DMS 273 (cell line): Measurements from ENCODE around the gene XRCC3.

Source experiments
- DNase-seq: peaks from one replicate; lab custom pipeline; 2025; ENCODE audit not compliant: unreplicated experiment; lab: John Stamatoyannopoulos, UW

Gene XRCC3

DNA sequence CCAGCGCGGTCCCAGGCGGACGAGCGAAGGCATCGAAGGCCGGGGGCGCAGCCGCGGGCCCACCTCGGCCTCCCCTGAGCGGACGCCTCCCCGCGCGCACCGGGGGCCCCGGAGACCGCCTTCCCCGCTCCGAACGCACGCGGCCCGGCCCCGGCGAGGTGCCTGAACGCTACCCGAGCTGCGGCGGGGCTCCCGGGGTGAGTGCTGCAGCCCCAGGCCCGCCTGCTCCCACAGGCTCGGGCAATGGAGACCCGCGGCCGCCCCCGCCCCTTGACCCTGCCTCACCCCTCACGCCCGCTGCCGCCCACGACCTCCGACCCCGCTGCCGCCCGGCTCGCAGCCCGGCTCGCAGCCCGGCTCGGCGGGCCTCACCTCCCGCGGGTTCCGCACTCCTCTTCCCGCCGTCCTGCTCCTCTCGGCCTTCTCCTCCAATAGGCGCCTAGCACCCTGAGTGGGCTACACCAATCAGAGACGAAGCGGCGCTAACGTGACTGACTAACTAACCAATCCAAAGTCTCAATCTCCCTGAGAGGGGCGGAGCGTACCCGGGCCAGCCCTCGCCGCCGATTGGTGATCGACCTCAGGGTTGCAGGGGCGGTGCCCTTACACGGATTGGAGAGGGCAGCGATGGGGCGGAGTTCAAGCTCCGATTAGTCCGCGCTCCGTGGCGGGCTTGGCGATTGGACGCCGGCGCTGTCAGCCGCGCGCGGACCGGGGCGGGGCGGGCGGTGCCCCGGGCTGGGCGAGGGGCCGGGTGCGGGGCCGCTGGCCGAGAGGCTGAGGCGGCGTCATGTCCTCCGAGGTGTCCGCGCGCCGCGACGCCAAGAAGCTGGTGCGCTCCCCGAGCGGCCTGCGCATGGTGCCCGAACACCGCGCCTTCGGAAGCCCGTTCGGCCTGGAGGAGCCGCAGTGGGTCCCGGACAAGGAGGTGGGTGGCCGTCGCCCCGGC, at the start of gene XRCC3, which contains the start of gene ZFYVE21:
Gene XRCC3, minus strand, starts transcription at position 400 of the 949 bp plus-strand sequence. CDS start 4,364 bp downstream, outside the sequence.
Gene ZFYVE21, plus strand, starts transcription at position 759 of the 949 bp plus-strand sequence. Its CDS starts 32 bp downstream, at position 791.
- peak; percentile 100 for DNase-seq

DNA sequence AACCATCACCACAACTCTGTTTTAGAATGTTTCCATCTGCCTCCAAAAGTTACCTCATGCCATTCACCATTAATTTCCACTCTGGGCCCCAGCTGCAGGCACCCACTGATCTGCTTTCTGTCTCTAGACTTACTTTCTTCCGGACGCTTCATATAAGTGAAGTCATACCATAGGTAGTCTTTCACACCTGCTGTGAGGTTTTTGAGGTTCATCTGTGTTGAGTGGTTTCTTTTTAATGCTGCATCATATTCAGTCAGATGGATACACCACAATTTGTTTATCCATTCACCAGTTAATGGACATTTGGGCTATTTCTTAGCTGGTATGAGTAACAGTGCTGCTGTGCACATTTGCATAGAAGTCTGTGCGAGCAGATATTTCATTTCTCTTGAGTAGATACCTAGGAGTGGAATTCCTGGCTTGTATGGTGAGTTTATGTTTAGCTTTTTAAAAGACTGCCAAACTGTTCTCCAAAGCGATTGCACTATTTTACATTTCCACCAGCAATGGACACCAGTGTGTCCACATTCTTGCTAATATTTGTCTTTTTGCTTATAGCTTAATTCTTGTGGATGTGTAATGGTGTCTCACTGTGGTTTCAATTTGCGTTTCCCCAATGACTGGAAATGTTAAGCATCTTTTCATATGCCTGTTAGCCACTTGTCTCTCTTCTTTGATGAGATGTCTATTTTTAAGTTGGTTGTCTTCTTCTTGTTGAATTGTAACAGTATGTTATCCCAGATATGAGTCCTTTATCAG, 48.7 kb upstream of the XRCC3 start:
- no peak for DNase-seq

DNA sequence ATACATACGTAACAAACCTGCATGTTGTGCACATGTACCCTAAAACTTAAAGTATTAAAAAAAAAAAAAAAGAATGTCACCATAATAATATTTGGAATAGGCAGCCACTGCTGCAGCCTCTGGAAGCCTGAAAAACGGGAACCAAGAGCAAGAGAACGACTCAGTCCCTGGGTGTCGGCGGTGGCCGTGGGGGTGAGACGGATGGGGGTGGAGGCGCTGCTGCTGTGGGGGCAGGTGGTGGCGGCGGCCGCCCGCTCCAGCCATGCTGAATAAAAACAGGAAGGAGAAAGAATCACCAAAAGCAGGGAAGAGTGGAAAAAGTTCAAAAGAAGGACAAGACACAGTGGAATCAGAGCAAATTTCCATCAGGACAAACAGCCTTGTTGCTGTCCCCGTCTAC, 47.3 kb upstream of the XRCC3 start:
- DNase-seq = no peak

DNA sequence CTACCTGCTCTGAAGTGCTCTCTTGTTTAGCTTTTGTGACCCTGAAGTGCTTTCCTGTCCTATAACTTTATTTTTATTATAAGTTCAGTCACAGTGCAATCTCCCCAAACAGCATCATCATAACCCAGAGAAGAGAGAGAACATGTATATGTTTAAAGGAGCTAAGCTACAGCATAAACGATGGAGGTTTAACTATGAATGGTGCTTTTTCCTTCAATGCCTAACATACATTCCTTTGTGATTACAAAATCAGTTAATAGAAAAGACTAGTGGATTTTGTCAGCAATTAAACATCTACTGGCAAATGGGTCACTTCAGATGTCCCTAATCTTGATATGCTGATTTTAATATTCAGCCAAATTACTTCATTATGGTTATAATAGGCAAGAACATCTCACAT, 46.8 kb upstream of the XRCC3 start:
- DNase-seq = no peak

DNA sequence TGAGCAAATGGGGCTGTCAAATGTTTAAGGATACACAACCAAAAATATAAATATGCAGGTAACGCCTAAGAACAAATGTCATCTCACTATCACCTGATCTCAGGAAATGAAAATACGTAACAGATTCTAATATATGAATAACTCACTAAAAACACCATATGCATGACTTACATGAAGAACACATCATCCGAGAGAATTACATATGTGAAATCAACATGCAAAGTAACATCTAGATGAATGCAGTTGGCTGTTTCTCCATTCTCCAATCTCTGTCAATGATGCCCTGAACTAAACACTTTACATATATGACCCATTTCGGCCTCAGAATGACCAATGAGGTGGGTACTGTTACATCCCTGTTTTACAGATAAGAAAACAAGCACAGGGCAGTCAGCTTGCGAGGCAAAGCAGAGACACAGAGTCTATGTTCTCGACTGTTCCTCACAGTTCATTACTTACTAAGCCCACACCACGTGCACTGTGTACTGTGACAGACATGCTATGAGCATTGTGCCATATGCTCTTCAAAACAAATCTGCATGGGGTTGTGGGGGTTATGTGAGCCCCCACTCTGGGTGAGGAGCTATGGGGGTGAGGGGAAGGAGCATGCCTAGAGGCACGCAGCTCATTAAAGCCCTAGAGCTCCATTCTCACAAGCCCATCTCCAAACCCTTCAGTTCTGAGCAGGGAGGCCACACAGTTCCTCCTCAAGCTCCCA, 43.0 kb upstream of the XRCC3 start:
- no peak for DNase-seq

DNA sequence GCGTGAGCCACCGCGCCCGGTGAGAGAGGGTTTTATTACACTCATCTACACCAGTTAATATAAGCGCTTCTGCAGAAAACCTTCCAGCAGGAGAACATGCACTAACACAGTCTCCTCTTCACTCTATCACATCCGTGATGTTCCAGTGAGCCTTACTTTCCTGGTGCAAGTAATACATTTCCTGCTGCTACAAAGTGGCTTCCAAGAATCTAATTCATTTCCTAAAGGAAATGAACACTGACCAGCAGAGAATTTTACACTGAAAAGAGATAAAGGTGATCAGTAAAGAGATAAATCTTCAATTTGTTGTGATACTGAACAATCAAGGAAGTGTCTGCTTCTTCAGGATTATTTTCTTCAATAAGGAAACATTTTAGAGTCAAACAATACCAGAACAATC, 39.8 kb upstream of the XRCC3 start:
- DNase-seq = no peak

DNA sequence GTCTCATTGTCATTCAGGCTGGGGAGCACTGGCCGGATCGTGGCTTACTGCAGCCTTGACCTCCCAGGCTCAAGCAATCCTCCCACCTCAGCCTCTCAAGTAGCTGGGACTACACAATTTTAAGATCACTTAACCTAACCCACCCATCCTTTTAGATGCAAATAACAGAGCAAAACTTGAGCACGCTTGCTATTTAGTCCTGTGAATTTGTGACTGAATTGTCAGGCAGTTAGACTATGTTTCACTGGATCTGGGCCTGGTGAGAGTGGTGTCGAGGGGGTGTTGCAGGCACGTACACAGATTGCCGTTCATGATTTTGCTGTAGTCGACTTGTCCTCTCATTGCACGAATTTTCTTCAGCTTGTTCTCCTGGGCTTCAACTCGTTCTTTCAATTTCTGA, 38.5 kb upstream of the XRCC3 start:
- no peak for DNase-seq

DNA sequence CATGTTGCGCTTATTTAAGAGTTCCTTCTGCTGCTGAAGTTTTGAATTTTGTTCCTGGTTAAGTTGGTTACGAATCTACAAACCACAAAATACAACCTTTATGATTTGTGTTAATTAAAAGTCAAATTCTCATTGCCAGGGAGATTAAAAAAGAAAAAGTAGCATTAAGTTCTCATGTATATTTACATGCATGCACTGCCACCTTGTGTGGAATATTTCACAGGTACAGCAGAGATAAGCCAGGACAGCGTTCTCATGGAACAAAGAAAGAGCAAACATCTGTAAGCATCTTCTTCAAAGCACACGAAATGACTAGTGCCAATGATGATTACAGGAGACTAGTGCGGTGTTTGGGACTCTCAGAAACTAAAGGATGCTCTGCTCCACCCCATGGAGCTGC, 34.6 kb upstream of the XRCC3 start:
- no peak for DNase-seq

DNA sequence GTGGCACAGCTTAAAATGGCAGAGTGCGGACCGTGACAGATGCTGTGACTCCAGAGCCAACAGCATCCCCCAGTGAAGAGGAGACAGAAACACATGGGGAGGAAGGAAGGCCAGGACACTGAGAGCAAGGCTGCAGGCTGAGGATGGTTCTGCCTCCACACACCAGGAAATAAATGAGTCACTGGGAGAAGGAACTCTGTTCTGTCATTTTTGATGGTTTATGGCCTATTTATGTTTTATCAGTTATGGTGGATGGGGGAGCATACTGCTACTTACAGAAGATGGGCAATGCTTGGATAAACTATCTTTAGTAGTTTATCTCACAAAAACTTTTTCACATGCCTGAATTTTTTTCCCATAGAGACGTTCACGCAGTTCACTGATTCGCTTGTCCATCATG, 34.2 kb upstream of the XRCC3 start:
- DNase-seq = no peak

DNA sequence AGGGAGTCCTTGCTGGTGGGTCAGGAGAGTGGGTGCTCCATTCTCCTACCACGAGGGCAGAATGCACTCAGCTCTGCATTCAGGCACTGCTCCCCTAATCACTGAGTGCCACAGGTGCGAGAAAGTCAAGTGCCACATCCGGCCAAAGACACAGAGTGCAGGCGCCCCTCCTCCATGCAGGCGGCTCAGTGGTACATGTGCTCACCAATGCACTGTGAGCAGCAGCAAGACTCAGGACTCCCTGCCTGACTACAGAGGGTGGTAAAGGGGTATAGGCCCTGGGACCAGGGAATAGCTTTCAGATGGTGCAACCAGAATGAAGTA, 33.2 kb upstream of the XRCC3 start:
- no peak for DNase-seq

DNA sequence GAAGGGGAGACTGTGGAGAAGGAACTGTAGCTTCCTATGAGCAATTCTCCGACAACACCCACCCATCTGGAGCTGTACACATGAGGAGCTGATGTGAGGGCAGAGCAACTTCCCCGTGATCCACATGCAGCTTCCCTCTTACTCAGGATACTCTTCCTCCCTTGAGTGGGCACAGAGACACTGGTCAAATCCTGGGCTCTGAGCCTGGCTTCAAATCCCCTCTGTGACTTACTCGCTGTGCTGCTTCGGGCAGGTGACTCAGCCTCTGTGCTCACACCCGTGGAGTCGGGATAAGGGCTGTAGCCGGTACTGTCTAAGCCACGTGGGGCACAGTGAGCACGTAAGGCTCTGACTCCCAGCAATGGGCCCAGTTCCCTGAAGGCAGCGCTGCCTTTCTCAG, 31.4 kb upstream of the XRCC3 start:
- no peak for DNase-seq

DNA sequence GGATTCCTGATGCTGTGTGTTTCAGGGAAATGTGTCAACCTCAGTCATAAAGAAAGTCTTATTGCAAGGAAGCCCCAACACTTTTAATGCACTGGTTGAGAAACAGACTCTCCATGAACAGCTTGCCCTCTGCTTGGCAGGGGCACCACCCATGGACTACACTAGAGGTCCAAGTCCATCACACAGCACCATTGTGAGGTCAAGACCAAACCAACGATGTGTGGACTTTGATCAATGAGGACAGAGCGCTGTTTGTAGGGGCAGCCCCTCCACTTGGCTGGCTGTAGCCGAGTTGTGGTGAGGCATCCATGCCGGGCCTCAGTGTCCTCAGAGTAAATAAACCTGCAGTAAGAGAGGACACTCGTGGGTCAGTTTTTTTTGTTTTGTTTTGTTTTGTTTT, 30.2 kb upstream of the XRCC3 start:
- DNase-seq = no peak

DNA sequence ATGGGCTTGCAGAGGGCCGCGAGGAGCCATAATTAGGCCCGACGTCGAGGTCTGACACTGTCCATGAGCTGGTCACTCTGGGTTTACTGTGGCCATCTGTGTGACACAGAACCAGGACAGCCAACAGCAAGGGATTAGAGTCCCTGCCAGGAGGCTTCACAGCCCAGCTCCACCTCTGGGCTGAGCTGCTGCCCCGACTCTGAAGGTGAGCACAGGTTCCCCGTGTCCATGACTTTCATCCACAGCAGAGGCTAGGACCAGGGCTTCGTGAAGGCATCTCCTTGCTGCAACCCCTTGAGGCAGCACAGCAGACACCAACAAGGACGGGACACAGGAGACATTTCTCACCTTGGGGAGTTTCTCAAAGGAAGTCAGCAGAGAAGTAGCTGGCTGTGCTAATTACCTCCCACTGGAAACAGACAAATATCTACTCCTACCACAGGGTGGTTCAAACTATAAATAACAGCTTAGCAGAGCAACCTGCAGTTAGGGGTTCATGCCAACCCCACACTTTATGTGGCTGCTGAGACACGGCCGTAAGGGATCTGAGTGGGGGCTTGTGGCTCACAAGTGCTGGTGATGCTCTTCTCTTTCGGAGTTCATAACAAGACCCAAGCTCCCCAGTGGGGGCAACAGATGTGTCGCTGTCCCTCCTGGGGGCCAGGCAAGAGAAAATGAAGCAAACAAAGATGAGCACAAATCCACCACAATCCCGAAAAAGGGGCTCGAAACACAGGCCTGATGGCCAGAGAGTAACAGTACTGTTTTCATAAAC, 29.6 kb upstream of the XRCC3 start:
- DNase-seq = no peak

DNA sequence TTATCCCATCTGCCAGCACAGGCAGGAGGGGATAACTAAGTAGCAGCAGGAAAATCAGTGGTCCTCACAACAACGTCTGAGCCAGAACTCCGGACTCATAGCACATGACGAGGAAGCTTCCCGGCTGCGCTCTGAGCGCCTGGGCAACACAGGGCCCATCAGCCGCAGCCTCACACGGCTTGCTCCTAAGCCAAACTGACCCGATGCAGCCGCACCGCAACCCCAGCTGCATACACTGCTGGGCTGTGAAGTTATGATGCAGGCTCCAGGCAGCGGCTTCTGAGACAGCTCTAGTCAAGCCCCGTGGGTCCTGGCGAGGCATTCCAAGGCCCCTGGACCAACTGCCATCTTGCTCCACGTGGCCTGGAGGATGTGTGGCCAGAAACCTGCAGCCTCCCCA, 28.4 kb upstream of the XRCC3 start:
- DNase-seq = no peak

DNA sequence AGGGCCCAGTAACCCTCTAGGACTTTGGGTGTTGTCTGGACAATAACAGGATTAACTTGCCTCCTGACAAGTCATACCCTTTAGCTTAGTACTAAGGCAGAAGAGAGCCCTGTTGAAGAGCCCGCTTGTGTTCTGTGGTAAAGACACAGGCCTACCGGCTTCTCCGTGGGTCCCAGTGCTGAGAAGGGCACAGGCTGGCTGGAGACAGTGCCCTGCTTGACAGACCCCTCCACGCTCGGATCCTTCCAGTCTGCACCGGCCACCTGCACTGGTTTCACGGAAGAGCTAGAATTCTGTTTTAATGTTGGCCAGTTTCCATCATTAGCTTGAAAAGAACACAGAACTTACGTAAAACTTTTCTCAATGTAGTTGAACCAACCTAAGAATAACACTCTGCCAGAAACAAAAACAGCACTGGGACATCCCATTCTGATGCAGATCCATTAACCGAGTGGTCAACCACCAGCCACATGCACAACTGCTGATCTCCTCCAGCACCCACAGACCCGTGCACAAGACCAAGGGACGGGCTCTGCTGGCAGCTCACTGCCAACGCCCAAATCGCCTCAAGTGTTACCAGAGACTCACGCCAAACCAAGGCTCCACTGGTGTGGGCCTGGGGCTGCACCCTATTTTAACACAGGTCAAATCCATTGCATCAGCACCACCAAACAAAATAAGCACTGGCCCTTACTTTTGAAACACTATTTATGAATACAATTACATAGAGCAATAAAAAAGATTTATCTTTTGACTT, 27.4 kb upstream of the XRCC3 start:
- DNase-seq = no peak

DNA sequence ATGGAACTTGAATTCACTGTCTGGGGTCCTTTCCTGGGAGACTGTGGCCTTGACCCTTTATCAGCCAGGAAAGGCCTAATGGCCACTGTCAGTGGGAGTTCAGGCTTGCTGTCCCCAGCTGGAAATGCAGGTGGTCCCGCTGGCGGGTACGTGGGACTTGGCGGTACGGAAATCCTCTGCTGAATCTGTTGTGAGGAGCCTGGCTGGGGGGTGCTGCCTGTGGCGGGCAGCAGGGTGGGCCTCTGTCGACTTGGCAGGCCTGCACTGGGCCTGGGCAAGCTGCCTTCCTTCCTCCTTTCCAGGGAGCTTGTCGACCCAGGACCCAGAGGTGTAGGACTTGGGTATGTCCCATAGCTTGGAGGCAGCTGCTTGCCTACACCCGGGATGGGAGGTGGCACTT, 26.6 kb upstream of the XRCC3 start:
- DNase-seq = no peak

DNA sequence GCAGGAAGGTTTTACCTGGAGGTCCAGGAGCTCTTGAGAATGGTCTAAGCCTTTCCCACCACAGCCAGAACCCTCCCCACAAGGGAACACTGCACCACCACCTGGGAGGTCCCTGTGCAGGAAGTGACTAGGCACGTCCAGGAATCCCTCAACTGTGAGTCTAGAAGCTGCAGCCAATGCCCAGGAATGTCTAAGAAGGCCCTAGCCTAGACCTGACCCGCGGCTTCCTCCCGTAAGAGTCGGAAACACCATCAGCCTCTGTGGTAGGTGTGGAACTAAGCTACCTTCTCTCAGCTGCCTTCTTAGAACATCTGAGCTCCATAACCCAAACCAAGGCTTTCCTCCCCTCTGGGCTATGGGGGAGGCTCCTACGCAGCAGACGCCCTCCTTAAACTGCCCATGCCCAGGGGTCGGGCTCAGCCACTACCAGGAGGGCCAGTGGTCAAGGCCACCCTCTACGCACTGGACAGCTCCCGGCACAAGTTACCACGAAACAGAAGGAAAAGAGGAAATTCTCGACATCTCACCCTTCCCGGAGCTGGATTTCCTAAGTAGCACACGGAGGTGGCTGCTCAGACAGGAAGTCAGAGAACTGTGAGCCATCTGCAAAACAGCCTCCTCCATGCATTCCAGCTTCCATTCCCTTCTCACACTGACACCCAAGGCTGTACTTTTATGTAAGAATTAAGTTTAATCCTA, 25.9 kb upstream of the XRCC3 start:
- no peak for DNase-seq

DNA sequence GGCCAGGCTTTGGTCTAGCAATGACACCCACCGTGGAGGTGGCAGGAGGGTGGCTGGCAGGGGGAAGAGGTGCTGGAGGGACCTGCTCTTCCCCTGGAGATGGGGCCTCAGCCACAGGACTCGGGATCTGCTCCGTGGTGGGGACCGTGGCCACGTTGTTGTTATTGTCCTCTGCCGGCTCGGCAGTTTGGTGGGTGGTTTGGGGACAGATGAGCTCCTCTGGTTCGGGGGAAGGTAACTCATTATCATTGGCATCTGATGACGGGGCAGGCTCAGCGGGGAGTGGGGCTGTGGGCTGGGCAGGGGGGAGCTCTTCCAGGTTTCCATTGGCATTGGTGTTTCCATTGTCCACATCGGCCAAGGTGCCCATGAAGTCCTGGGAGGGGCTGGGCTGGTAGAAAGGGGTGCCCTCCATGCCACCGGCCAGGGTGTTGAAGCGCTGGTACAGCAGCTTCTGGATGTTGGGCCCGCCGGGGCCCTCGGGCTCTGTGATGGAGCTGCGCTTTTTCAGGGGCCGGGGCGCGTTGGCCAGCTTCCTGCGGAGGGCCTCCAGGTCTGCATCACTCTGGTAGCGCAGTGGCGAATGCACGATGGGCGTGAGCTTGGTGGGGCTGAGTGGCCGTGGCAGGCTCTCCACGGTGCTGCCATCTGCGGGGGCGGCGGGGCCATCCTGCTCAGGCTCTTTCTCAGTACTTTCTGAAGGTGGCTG, 24.7 kb upstream of the XRCC3 start:
- DNase-seq = no peak

DNA sequence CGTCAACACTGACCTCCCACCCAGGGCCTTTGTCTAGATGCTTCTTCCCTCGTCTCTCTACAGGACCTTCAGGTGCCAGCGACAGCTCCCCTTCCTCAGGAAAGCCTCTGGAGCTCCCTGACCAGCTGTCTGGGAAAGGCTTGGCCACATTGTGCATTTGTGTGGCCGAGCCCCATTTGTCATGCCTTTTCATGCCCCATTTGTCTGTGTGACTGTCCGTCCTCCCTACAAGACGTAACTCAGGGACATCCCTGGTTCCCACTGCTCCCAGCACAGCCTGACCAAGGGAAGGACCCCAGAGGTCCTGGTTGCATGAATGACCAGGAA, 24.2 kb upstream of the XRCC3 start:
- no peak for DNase-seq
